WTC11 (cell line): ENCODE results near the gene LETMD1. TPM values are rescaled to one million over a fixed set of nuclear protein-coding genes. Genes with fewer than 3 reads are reported as not detected.

Experiments
- ATAC-seq: fragments of 200-7000 bp; cut with Tn5 transposase; 2 replicates; pipeline ENCODE4 v1.10.0; 2021; ENCODE audit warnings: mild to moderate bottlenecking, moderate library complexity
- CTCF ChIA-PET: fragments of 300-600 bp; sonication (Branson Sonifier 250); formaldehyde crosslinking; loops from one replicate; lab custom pipeline; 2021; ENCODE audit warnings: antibody characterized with exemption; lab: Charles Lee
- POLR2A ChIA-PET: fragments of 350-600 bp; sonication (Branson Sonifier 250); formaldehyde crosslinking; loops from one replicate; lab custom pipeline; 2021; ENCODE audit warnings: antibody characterized with exemption; lab: Charles Lee
- DNase-seq: peaks from one replicate; pipeline ENCODE4 v3.0.0; 2021; ENCODE audit warnings: low spot score
- H3K27ac Mint-ChIP-seq: 2 replicates; pipeline ENCODE4 v1.8.0; 2021; ENCODE audit warnings: mixed read lengths
- H3K27me3 Mint-ChIP-seq: 2 replicates; pipeline ENCODE4 v1.8.0; 2021; ENCODE audit warnings: low read depth, mild to moderate bottlenecking, moderate library complexity, mixed read lengths
- H3K36me3 Mint-ChIP-seq: 2 replicates; pipeline ENCODE4 v1.8.0; 2021; ENCODE audit warnings: mixed read lengths
- H3K4me1 Mint-ChIP-seq: 2 replicates; pipeline ENCODE4 v1.8.0; 2022; ENCODE audit warnings: mixed read lengths
- H3K4me3 Mint-ChIP-seq: 2 replicates; pipeline ENCODE4 v1.8.0; 2021; ENCODE audit warnings: mild to moderate bottlenecking, moderate library complexity, mixed read lengths
- H3K9me3 Mint-ChIP-seq: 2 replicates; pipeline ENCODE4 v1.8.0; 2021; ENCODE audit warnings: mixed read lengths
- ATF2 ChIP-seq: sonication (generic); formaldehyde crosslinking; IDR thresholded peaks from 2 replicates; pipeline ENCODE4 v1.8.1; 2022; ENCODE audit warnings: low read depth, missing genetic modification reagents, borderline replicate concordance
- CREM ChIP-seq: sonication (generic); formaldehyde crosslinking; IDR thresholded peaks from 2 replicates; pipeline ENCODE4 v1.8.1; 2022; ENCODE audit warnings: mild to moderate bottlenecking, missing genetic modification reagents, moderate library complexity
- FOXJ3 ChIP-seq: sonication (generic); formaldehyde crosslinking; IDR thresholded peaks from 2 replicates; pipeline ENCODE4 v1.9.0; 2021; ENCODE audit warnings: missing genetic modification reagents, mild to moderate bottlenecking, borderline replicate concordance
- GTF2I ChIP-seq: fragments of 250-450 bp; sonication (Bioruptor Pico); conservative IDR thresholded peaks from 2 replicates; pipeline ENCODE4 v1.4.0; 2021; ENCODE audit warnings: mild to moderate bottlenecking
- JAZF1 ChIP-seq: fragments of 250-450 bp; sonication (Bioruptor Pico); IDR thresholded peaks from 2 replicates; pipeline ENCODE4 v1.9.0; 2021; ENCODE audit warnings: moderate library complexity, mild to moderate bottlenecking, inconsistent platforms
- TCF7 ChIP-seq: sonication (generic); formaldehyde crosslinking; IDR thresholded peaks from 2 replicates; pipeline ENCODE4 v1.8.0; 2022; ENCODE audit warnings: mild to moderate bottlenecking, low read depth, missing genetic modification reagents, moderate library complexity
- TEAD1 ChIP-seq: sonication (generic); formaldehyde crosslinking; IDR thresholded peaks from 2 replicates; pipeline ENCODE4 v1.8.0; 2022; ENCODE audit warnings: mild to moderate bottlenecking, missing genetic modification reagents
- USF2 ChIP-seq: sonication (generic); formaldehyde crosslinking; IDR thresholded peaks from 2 replicates; pipeline ENCODE4 v1.8.1; 2023; ENCODE audit warnings: mild to moderate bottlenecking, missing genetic modification reagents, moderate library complexity
- ZBTB21 ChIP-seq: sonication (generic); formaldehyde crosslinking; IDR thresholded peaks from 2 replicates; pipeline ENCODE4 v1.8.1; 2023; ENCODE audit warnings: mild to moderate bottlenecking, missing genetic modification reagents, borderline replicate concordance
- ZNF396 ChIP-seq: fragments of 250-450 bp; sonication (Bioruptor Pico); IDR thresholded peaks from 2 replicates; pipeline ENCODE4 v1.8.0; 2021; ENCODE audit warnings: mild to moderate bottlenecking, moderate library complexity, borderline replicate concordance
- total RNA-seq: library from RNA; stranded (reverse); gene quantifications from 3 replicates; pipeline ENCODE4 v1.2.3, GENCODE V29; 2021
- TF ChIP-seq, protein P1 (sequence below): fragments of 250-450 bp; sonication (Bioruptor Pico); IDR thresholded peaks from 2 replicates; pipeline ENCODE4 v1.9.0; 2021; ENCODE audit warnings: mild to moderate bottlenecking
- TF ChIP-seq, protein P2 (sequence below): sonication (generic); formaldehyde crosslinking; IDR thresholded peaks from 2 replicates; pipeline ENCODE4 v1.8.1; 2022; ENCODE audit warnings: mild to moderate bottlenecking, moderate library complexity, missing genetic modification reagents
- TF ChIP-seq, protein P3 (sequence below): sonication (generic); formaldehyde crosslinking; conservative IDR thresholded peaks from 2 replicates; pipeline ENCODE4 v1.8.1; 2023; ENCODE audit warnings: mild to moderate bottlenecking, low read depth, missing genetic modification reagents, moderate library complexity
- TF ChIP-seq, protein P4 (sequence below): sonication (generic); formaldehyde crosslinking; IDR thresholded peaks from 2 replicates; pipeline ENCODE4 v1.8.0; 2022; ENCODE audit warnings: mild to moderate bottlenecking, missing genetic modification reagents
- TF ChIP-seq, protein P5 (sequence below): fragments of 250-450 bp; sonication (Bioruptor Pico); IDR thresholded peaks from 2 replicates; pipeline ENCODE4 v1.8.0; 2021; ENCODE audit warnings: mild to moderate bottlenecking
- TF ChIP-seq, protein P6 (sequence below): sonication (generic); formaldehyde crosslinking; IDR thresholded peaks from 2 replicates; pipeline ENCODE4 v1.8.0; 2022; ENCODE audit warnings: mild to moderate bottlenecking, missing genetic modification reagents
- TF ChIP-seq, protein P7 (sequence below): fragments of 250-450 bp; sonication (Bioruptor Pico); IDR thresholded peaks from 2 replicates; pipeline ENCODE4 v1.9.0; 2021; ENCODE audit warnings: moderate library complexity, mild to moderate bottlenecking, inconsistent platforms, borderline replicate concordance
- TF ChIP-seq, protein P8 (sequence below): sonication (generic); formaldehyde crosslinking; conservative IDR thresholded peaks from 2 replicates; pipeline ENCODE4 v1.8.1; 2022; ENCODE audit warnings: mild to moderate bottlenecking, missing genetic modification reagents

The LETMD1 gene
- total RNA-seq, 1 experiment from 2014 or later: 43.3 TPM

DNA sequence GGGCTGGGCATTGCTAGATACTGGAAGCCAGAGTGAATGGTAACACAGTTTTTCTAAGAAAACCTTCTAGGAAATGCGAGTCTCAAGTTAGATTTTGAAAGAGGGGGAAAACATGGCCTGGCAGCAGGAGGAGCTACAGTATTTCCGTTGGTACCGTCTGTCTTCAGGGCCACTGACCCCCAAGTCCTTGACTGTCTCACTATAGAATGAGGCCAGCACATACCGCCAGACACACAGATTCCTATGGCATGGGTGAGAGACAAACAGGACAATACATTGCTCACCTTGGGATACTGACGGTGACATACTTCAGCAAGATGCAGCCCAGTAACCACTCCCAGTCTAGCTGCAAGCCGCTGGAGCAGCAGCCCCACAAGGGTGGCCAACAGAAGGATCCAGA is 43.6 kb upstream of the LETMD1 start:
- H3K36me3 Mint-ChIP-seq: peaks cover 58% of the 10 kb centered on the region
- no peaks in the 10 kb centered on the region for H3K27me3 Mint-ChIP-seq
- H3K4me1 Mint-ChIP-seq: peaks cover 32% of the 10 kb centered on the region
- POLR2A ChIA-PET: interaction anchor here (1.2 to 1.3 kb wide), 2 partner anchors 17 to 23 kb away, joined by 4 to 6 read pairs; no protein-coding TSS in a partner anchor
- peak overlapping the region; percentile 95 for H3K27ac Mint-ChIP-seq
- no peaks in the 10 kb centered on the region for H3K9me3 Mint-ChIP-seq
- H3K4me3 Mint-ChIP-seq: no peak overlapping the region
- TF ChIP-seq, protein P1, sequence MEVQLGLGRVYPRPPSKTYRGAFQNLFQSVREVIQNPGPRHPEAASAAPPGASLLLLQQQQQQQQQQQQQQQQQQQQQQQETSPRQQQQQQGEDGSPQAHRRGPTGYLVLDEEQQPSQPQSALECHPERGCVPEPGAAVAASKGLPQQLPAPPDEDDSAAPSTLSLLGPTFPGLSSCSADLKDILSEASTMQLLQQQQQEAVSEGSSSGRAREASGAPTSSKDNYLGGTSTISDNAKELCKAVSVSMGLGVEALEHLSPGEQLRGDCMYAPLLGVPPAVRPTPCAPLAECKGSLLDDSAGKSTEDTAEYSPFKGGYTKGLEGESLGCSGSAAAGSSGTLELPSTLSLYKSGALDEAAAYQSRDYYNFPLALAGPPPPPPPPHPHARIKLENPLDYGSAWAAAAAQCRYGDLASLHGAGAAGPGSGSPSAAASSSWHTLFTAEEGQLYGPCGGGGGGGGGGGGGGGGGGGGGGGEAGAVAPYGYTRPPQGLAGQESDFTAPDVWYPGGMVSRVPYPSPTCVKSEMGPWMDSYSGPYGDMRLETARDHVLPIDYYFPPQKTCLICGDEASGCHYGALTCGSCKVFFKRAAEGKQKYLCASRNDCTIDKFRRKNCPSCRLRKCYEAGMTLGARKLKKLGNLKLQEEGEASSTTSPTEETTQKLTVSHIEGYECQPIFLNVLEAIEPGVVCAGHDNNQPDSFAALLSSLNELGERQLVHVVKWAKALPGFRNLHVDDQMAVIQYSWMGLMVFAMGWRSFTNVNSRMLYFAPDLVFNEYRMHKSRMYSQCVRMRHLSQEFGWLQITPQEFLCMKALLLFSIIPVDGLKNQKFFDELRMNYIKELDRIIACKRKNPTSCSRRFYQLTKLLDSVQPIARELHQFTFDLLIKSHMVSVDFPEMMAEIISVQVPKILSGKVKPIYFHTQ (CRISPR knock-in tag): no peak
- TF ChIP-seq, protein P2, sequence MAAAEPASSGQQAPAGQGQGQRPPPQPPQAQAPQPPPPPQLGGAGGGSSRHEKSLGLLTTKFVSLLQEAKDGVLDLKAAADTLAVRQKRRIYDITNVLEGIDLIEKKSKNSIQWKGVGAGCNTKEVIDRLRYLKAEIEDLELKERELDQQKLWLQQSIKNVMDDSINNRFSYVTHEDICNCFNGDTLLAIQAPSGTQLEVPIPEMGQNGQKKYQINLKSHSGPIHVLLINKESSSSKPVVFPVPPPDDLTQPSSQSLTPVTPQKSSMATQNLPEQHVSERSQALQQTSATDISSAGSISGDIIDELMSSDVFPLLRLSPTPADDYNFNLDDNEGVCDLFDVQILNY: no peak
- TF ChIP-seq USF2 (CRISPR knock-in tag) (no peak), FOXJ3 (CRISPR knock-in tag) (no peak), CREM (no peak), JAZF1 (CRISPR knock-in tag) (no peak), TCF7 (CRISPR knock-in tag) (no peak)
- TF ChIP-seq, protein P3, sequence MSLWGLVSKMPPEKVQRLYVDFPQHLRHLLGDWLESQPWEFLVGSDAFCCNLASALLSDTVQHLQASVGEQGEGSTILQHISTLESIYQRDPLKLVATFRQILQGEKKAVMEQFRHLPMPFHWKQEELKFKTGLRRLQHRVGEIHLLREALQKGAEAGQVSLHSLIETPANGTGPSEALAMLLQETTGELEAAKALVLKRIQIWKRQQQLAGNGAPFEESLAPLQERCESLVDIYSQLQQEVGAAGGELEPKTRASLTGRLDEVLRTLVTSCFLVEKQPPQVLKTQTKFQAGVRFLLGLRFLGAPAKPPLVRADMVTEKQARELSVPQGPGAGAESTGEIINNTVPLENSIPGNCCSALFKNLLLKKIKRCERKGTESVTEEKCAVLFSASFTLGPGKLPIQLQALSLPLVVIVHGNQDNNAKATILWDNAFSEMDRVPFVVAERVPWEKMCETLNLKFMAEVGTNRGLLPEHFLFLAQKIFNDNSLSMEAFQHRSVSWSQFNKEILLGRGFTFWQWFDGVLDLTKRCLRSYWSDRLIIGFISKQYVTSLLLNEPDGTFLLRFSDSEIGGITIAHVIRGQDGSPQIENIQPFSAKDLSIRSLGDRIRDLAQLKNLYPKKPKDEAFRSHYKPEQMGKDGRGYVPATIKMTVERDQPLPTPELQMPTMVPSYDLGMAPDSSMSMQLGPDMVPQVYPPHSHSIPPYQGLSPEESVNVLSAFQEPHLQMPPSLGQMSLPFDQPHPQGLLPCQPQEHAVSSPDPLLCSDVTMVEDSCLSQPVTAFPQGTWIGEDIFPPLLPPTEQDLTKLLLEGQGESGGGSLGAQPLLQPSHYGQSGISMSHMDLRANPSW (CRISPR knock-in tag): no peak
- TF ChIP-seq, protein P4, sequence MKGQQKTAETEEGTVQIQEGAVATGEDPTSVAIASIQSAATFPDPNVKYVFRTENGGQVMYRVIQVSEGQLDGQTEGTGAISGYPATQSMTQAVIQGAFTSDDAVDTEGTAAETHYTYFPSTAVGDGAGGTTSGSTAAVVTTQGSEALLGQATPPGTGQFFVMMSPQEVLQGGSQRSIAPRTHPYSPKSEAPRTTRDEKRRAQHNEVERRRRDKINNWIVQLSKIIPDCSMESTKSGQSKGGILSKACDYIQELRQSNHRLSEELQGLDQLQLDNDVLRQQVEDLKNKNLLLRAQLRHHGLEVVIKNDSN (CRISPR knock-in tag): no peak
- TF ChIP-seq, protein P5, sequence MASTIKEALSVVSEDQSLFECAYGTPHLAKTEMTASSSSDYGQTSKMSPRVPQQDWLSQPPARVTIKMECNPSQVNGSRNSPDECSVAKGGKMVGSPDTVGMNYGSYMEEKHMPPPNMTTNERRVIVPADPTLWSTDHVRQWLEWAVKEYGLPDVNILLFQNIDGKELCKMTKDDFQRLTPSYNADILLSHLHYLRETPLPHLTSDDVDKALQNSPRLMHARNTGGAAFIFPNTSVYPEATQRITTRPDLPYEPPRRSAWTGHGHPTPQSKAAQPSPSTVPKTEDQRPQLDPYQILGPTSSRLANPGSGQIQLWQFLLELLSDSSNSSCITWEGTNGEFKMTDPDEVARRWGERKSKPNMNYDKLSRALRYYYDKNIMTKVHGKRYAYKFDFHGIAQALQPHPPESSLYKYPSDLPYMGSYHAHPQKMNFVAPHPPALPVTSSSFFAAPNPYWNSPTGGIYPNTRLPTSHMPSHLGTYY (CRISPR knock-in tag): no peak
- TF ChIP-seq, protein P6, sequence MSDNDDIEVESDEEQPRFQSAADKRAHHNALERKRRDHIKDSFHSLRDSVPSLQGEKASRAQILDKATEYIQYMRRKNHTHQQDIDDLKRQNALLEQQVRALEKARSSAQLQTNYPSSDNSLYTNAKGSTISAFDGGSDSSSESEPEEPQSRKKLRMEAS (CRISPR knock-in tag): no peak
- TF ChIP-seq, protein P7, sequence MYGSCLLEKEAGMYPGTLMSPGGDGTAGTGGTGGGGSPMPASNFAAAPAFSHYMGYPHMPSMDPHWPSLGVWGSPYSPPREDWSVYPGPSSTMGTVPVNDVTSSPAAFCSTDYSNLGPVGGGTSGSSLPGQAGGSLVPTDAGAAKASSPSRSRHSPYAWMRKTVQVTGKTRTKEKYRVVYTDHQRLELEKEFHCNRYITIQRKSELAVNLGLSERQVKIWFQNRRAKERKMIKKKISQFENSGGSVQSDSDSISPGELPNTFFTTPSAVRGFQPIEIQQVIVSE (CRISPR knock-in tag): no peak
- CTCF ChIA-PET: interaction anchor here (0.7 to 3.5 kb wide), 2 partner anchors 23 to 337 kb away, joined by 4 to 30 read pairs; partner anchors contain the start of gene SLC11A2
- ATAC-seq: peak; percentile 41
- DNase-seq: no peak

- Mint-ChIP-seq H3K9me3 (no peaks in the 10 kb centered on the region), H3K36me3 (peaks cover 57% of the 10 kb centered on the region), H3K4me1 (peaks cover 38% of the 10 kb centered on the region), H3K27ac (peak overlapping the region; percentile 95), H3K4me3 (no peak overlapping the region), H3K27me3 (no peaks in the 10 kb centered on the region)
- ATAC-seq (no peak), DNase-seq (no peak)
- ChIA-PET POLR2A (interaction anchor here (1.1 to 1.3 kb wide), 2 partner anchors 21 to 23 kb away, joined by 4 to 6 read pairs; partner anchors contain the start of gene SLC11A2), CTCF (interaction anchor here (0.7 to 3.5 kb wide), 4 partner anchors 18 to 336 kb away, joined by 3 to 30 read pairs (median 4); partner anchors contain the start of gene SLC11A2)
- TF ChIP-seq ZBTB21 (CRISPR knock-in tag) (no peak), GTF2I (CRISPR knock-in tag) (no peak), ZNF396 (CRISPR knock-in tag) (no peak), JAZF1 (CRISPR knock-in tag) (no peak), TEAD1 (no peak), ATF2 (CRISPR knock-in tag) (no peak)
- TF ChIP-seq, protein P6 (CRISPR knock-in tag): no peak
- TF ChIP-seq, protein P8, sequence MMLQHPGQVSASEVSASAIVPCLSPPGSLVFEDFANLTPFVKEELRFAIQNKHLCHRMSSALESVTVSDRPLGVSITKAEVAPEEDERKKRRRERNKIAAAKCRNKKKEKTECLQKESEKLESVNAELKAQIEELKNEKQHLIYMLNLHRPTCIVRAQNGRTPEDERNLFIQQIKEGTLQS (CRISPR knock-in tag): no peak
These were observed 43.1 kb upstream of the LETMD1 start for GRCh38 chr12:51005030-51005429.
